Measurements from ENCODE around the gene BHLHA15.

The BHLHA15 gene

DNA sequence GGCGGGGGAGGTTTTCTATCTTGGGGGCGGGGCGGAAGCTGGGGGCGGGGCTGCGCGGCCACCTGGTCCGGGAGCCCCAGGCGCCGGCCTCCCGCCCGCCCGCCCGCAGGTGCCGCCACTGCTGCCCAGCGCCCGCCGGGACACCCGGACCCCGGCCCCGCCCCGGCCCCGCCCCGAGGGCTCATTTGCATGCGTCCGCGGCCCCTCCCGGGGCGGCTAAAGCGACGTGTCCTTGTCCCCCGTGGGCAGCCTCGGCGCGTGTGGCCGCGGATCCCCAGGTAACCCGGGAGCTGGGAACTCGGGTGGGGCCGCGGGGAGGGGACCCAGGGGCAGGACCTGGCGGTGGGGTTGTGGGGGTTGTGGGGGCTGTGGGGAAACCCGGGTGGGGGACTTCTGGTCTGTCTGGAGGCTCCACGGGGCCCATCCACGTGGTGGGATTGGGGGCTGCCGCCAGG lies at the start of gene BHLHA15:
Gene BHLHA15 (plus strand): TSS at position 219 of the 455 bp plus-strand sequence. CDS start 871 bp downstream, outside the sequence.
- H3K4me3 ChIP-seq (replicated peaks in 1 of 2; ENCODE audit: low read depth in 2 of 2, low read length in 2 of 2) = peak within 1 kb of the TSS; percentile 36 to 43
- no peak for DNase-seq (ENCODE audit: low read depth in 2 of 2)
- TF ChIP-seq, protein P1, sequence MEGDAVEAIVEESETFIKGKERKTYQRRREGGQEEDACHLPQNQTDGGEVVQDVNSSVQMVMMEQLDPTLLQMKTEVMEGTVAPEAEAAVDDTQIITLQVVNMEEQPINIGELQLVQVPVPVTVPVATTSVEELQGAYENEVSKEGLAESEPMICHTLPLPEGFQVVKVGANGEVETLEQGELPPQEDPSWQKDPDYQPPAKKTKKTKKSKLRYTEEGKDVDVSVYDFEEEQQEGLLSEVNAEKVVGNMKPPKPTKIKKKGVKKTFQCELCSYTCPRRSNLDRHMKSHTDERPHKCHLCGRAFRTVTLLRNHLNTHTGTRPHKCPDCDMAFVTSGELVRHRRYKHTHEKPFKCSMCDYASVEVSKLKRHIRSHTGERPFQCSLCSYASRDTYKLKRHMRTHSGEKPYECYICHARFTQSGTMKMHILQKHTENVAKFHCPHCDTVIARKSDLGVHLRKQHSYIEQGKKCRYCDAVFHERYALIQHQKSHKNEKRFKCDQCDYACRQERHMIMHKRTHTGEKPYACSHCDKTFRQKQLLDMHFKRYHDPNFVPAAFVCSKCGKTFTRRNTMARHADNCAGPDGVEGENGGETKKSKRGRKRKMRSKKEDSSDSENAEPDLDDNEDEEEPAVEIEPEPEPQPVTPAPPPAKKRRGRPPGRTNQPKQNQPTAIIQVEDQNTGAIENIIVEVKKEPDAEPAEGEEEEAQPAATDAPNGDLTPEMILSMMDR (IDR thresholded peaks at IDR 0.05; ENCODE audit: low read depth, low read length) = no peak

DNA sequence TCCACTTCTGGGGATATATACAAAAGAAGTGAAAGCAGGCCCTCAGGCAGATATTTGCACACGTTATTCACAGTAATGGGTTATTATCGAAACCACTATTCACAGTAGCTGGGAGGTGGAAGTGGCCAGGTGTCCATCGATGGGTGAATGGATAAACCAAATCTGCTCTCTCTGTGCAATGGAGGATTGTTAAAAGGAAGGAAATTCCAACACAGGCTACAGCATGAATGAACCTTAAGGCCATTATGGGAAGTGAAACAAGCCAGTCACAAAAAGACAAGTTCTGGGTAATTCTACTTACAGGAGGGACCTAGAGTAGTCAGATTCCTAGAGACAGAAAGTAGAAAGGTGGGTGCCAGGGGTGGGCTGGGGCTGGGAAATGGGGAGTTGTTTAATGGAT lies 48.5 kb upstream of the BHLHA15 start:
- no peak for DNase-seq (ENCODE audit: low read depth in 2 of 2)
- TF ChIP-seq, protein P1 (IDR thresholded peaks at IDR 0.05; ENCODE audit: low read depth, low read length) = no peak

DNA sequence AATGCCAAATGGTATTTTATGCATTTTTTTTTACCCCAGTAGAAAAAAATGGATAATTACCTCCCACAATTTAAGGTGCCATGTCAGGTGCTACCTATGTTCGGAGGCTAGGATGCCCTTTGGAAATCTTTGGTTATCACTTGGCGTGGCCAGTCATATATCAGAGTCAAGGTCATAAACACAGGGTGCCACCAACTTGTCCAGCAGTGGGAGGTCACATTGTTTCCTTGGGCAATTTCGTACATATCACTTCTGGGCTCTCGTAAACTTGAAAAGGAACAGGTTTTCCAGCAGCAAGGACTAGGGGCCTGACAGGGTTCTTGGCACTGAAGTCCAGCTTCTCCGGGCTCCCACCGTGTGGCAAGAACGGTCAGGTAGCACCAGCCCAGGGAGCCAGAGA lies 48.0 kb upstream of the BHLHA15 start:
- H3K4me3 ChIP-seq (replicated peaks in 1 of 2; ENCODE audit: low read depth in 2 of 2, low read length in 2 of 2) = no peak overlapping the region
- TF ChIP-seq, protein P1 (IDR thresholded peaks at IDR 0.05; ENCODE audit: low read depth, low read length) = no peak

More for the DNA sequence above, 48.5 kb upstream of the BHLHA15 start:
- no peak overlapping the region for H3K4me3 ChIP-seq (replicated peaks in 1 of 2; ENCODE audit: low read depth in 2 of 2, low read length in 2 of 2)

DNA sequence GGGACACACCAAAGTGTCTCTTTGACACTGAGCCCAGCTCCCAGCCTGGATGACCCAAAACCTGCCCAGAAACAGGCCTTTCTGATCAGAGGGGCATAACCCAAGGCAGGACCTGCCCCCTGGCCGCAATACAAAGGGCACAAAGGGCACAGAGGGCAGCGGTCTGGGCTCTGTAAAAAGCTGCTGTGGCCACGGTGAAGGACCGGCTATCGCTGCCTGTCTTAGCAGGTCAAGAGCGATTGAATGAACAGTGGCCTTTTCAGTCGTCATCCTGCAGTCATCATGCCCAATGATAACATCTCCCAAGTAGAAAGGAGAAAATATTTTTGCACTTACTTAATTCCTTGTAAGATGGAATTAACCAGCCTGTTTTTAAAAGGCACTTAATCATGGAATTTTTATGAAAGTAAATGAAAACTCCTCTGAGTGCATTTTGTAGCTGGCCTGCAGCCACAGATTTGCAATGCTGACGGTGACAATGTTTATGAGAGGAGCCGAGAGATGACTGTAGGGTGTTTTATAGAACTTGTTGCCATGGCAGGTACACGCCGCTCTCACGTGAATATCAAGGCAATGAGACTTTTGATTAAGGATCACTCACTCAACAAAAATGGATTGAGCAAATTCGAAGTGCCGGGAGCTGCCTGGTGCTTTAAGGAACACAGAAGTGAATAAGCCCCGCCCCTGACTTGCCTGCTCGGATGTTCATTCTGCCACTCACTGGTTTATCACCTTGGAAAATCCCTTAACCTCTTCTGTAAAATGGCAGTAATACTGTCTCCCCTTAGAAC lies 47.3 kb upstream of the BHLHA15 start:
- H3K4me3 ChIP-seq (replicated peaks in 1 of 2; ENCODE audit: low read depth in 2 of 2, low read length in 2 of 2) = no peak overlapping the region
- TF ChIP-seq, protein P1 (IDR thresholded peaks at IDR 0.05; ENCODE audit: low read depth, low read length) = no peak
- DNase-seq (ENCODE audit: low read depth in 2 of 2) = peak; percentile 29 to 61

More for the DNA sequence above, 48.0 kb upstream of the BHLHA15 start:
- no peak for DNase-seq (ENCODE audit: low read depth in 2 of 2)

DNA sequence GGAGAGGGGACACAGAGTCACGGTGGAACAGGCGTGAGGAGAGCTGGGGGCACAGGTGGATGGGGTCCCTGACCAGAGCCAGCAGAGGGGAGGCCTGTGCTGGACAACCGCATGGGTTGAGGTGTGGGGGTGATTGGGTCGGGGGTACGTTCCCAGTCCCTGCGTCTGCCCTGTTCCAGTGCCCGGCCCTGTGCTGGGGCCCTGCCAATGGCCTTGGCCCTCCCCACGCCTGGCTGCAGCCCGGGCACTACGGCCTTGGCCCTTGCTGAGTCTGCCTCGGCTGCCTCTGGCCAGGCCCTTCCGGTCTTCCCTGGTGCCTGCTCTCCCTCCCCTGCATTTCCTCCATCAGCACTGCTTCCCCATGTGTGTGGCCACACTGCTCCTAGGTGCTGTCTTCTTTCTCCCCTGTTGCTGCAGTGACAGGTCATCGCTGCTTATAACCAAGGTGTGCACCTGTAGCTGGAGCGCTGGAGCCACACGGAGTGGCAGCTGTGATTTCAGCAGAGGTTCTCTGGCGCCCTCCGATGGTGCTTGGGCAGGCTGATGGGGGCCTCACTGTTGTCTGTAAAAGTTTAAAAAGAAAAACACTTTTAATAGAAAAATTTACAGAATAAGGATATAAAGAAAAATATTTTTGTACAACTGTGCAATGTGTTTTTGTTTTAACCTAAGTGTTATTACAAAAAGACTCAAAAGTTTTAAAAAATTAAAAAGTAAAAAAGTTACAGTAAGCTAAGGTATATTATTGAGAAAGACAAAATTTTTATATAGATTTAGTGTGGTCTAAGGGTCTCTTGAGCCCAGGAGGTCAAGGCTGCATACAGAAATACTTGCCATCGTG lies 45.2 kb upstream of the BHLHA15 start:
- peak; percentile 44 for DNase-seq (ENCODE audit: low read depth in 2 of 2)
- no peak overlapping the region for H3K4me3 ChIP-seq (replicated peaks in 1 of 2; ENCODE audit: low read depth in 2 of 2, low read length in 2 of 2)
- TF ChIP-seq, protein P1 (IDR thresholded peaks at IDR 0.05; ENCODE audit: low read depth, low read length) = peak; percentile 78

DNA sequence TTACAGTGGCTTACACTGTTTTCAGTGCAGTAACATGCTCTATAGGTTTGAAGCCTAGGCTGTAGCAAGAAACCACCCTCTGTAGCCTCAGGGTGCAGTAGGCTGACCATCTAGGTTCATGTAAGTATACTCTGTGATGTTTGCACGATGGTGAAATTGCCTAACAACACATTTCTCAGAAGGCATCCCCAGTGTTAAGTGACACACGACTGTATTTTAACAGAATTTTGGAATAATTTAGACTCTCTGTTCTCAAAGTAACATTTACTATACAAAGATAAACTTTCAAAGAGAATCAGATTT lies 44.6 kb upstream of the BHLHA15 start:
- H3K4me3 ChIP-seq (replicated peaks in 1 of 2; ENCODE audit: low read depth in 2 of 2, low read length in 2 of 2) = no peak overlapping the region
- TF ChIP-seq, protein P1 (IDR thresholded peaks at IDR 0.05; ENCODE audit: low read depth, low read length) = no peak
- no peak for DNase-seq (ENCODE audit: low read depth in 2 of 2)
